ENCODE results near the gene PPM1F. TPM values are rescaled to one million over a fixed set of nuclear protein-coding genes. Genes with fewer than 3 reads are reported as not detected.

Gene PPM1F
- total RNA-seq, 1 donor from 2014 or later = 40.1 TPM

DNA sequence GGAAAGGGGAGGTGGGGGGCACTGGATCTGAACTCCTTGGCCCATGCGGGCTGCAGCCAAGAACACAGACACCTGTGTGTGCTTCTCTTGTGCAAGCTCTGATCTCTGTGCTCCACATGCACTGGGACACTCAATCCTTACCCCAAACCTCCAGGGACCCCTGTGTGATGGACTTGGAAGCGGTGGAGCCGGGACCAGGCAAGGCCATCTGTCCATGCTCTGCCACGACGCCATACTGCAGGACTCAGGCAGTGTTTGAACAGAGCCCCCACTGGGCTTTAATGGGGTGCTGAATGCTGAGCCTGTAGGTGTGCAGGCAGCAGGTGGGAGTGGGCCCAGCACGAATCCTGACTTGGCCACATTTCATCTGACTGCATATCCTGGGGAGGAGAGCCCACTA, 23.4 kb downstream of the PPM1F start:
- Mint-ChIP-seq H3K9me3 (ENCODE audit: unreplicated experiment) (peaks cover 14% of the 10 kb centered on the region), H3K4me3 (ENCODE audit: unreplicated experiment) (peak overlapping the region; percentile 70), H3K27me3 (ENCODE audit: unreplicated experiment) (peaks cover 8% of the 10 kb centered on the region), H3K4me1 (ENCODE audit: low read depth, unreplicated experiment) (peaks cover 39% of the 10 kb centered on the region), H3K36me3 (ENCODE audit: unreplicated experiment) (no peaks in the 10 kb centered on the region), H3K27ac (ENCODE audit: unreplicated experiment) (peak overlapping the region; percentile 91)
- peak; percentile 74 for DNase-seq
- TF ChIP-seq, protein P1, sequence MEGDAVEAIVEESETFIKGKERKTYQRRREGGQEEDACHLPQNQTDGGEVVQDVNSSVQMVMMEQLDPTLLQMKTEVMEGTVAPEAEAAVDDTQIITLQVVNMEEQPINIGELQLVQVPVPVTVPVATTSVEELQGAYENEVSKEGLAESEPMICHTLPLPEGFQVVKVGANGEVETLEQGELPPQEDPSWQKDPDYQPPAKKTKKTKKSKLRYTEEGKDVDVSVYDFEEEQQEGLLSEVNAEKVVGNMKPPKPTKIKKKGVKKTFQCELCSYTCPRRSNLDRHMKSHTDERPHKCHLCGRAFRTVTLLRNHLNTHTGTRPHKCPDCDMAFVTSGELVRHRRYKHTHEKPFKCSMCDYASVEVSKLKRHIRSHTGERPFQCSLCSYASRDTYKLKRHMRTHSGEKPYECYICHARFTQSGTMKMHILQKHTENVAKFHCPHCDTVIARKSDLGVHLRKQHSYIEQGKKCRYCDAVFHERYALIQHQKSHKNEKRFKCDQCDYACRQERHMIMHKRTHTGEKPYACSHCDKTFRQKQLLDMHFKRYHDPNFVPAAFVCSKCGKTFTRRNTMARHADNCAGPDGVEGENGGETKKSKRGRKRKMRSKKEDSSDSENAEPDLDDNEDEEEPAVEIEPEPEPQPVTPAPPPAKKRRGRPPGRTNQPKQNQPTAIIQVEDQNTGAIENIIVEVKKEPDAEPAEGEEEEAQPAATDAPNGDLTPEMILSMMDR (IDR thresholded peaks at IDR 0.05; ENCODE audit: partially characterized antibody, unreplicated experiment) = no peak

DNA sequence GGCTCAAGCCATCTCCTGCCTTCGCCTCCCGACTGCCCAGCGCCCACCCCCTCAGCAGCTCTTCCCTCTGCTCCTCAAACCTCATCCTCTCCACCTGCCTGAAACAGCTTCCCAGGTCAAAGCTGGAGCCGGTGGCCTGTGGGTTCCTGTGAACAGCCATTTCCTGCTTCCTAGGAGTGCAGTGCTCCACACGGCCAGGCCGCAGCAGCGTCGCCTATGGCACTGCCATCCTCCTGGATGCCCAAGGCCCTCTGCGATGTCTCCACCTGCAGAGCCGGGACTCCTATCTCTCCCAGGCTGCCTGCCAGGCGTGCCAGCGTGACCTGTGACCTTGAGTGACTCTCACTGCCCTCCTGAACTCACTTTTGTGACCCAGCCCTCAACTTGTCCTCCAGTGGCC, 24.6 kb downstream of the PPM1F start:
- DNase-seq = no peak
- H3K36me3 Mint-ChIP-seq (ENCODE audit: unreplicated experiment) = no peaks in the 10 kb centered on the region
- H3K4me1 Mint-ChIP-seq (ENCODE audit: low read depth, unreplicated experiment) = peaks cover 36% of the 10 kb centered on the region
- no peak overlapping the region for H3K4me3 Mint-ChIP-seq (ENCODE audit: unreplicated experiment)
- H3K9me3 Mint-ChIP-seq (ENCODE audit: unreplicated experiment) = peaks cover 14% of the 10 kb centered on the region
- TF ChIP-seq, protein P1 (IDR thresholded peaks at IDR 0.05; ENCODE audit: partially characterized antibody, unreplicated experiment) = no peak
- H3K27me3 Mint-ChIP-seq (ENCODE audit: unreplicated experiment) = peaks cover 10% of the 10 kb centered on the region
- peak overlapping the region; percentile 43 for H3K27ac Mint-ChIP-seq (ENCODE audit: unreplicated experiment)

DNA sequence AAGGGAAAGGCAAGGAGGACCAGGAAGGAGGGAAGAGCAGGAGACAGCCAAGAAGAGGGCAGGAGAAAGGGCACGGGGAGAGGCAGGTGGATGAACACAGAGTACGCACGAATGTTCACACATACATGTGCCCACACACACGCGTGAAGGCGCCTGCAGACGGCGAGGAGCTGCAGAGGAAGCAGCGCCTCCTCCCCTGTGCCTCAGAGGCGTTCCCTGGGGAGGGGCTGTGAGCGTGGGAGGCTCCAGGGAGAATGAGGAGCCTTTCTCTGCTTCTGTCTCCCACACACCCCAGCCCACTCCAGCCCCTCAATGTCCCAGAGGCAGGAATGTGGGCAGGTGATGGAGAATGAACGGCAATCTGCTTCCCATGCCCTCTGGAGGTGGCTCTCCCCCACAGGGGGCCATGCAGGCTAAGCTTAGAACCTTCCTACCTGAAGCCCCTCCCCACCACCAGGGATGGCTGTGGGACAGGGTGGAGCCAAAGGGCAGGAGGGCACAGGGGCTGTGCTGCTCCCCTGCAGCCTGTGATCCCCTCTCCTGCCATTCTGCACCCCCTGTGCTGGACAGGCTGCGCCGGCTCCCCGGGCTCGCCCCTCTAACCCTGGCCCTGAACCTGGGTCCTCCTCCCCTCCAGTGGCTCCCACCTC, 25.3 kb downstream of the PPM1F start:
- no peak for DNase-seq
- TF ChIP-seq, protein P1 (IDR thresholded peaks at IDR 0.05; ENCODE audit: partially characterized antibody, unreplicated experiment) = no peak
- Mint-ChIP-seq H3K27me3 (ENCODE audit: unreplicated experiment) (peaks cover 10% of the 10 kb centered on the region), H3K9me3 (ENCODE audit: unreplicated experiment) (peaks cover 14% of the 10 kb centered on the region), H3K4me1 (ENCODE audit: low read depth, unreplicated experiment) (peaks cover 34% of the 10 kb centered on the region), H3K36me3 (ENCODE audit: unreplicated experiment) (no peaks in the 10 kb centered on the region), H3K27ac (ENCODE audit: unreplicated experiment) (peak overlapping the region; percentile 53), H3K4me3 (ENCODE audit: unreplicated experiment) (no peak overlapping the region)

DNA sequence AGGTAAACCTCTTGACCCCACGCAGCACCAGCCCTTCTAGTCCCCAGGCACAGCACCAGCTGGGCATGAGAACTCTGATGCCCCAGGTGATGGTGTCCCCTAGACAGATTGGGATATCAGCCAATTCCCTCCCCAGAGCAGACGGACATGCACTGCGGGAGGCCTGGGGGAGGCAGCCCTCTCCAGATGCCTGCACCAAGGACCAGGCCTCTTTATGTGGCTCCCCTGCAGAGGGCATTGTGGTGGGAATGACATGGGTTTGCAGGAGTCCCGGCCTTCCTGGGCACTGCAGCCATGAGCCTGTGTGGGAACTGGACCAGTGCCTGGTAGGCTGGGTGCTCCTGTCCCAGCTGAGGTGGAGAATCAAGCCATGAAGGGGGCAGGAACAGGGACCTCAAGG, 25.9 kb downstream of the PPM1F start:
- Mint-ChIP-seq H3K9me3 (ENCODE audit: unreplicated experiment) (peaks cover 14% of the 10 kb centered on the region), H3K36me3 (ENCODE audit: unreplicated experiment) (no peaks in the 10 kb centered on the region), H3K27ac (ENCODE audit: unreplicated experiment) (peak overlapping the region; percentile 53), H3K27me3 (ENCODE audit: unreplicated experiment) (peaks cover 10% of the 10 kb centered on the region), H3K4me3 (ENCODE audit: unreplicated experiment) (no peak overlapping the region), H3K4me1 (ENCODE audit: low read depth, unreplicated experiment) (peaks cover 34% of the 10 kb centered on the region)
- DNase-seq = no peak
- TF ChIP-seq, protein P1 (IDR thresholded peaks at IDR 0.05; ENCODE audit: partially characterized antibody, unreplicated experiment) = no peak

DNA sequence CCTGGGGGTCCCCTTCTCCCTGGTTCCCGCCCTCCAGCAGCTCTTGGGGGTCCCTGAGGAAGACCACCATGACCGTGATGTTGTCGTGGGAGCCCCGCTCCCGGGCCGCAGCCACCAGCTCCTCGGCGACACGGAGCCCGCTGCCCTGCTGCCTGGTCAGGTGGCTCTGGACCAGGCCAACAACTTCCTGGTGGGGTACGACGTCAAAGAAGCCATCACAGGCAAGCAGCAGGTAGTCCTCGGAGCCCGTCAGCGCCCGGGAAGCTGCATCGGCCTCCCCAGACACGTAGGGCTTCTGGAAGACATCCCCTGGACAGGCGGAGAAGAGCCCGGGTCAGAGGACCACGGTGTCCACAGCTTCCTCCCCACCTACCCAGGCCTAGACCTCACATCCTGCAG, 29.5 kb downstream of the PPM1F start:
- Mint-ChIP-seq H3K27ac (ENCODE audit: unreplicated experiment) (no peak overlapping the region), H3K4me1 (ENCODE audit: low read depth, unreplicated experiment) (peaks cover 12% of the 10 kb centered on the region), H3K9me3 (ENCODE audit: unreplicated experiment) (peaks cover 10% of the 10 kb centered on the region), H3K4me3 (ENCODE audit: unreplicated experiment) (no peak overlapping the region), H3K36me3 (ENCODE audit: unreplicated experiment) (no peaks in the 10 kb centered on the region), H3K27me3 (ENCODE audit: unreplicated experiment) (peaks cover 4% of the 10 kb centered on the region)
- no peak for DNase-seq
- TF ChIP-seq, protein P1 (IDR thresholded peaks at IDR 0.05; ENCODE audit: partially characterized antibody, unreplicated experiment) = no peak
